B cell (primary cell): Measurements from ENCODE around the gene ZSCAN25. TPM values are rescaled to one million over a fixed set of nuclear protein-coding genes. Genes with fewer than 3 reads are reported as not detected.

Experiments used
- ATAC-seq: fragments of 200-7000 bp; cut with Tn5 transposase; one replicate; pipeline ENCODE4 v1.10.0; 2021; ENCODE audit warnings: low read depth, mild to moderate bottlenecking, moderate number of reproducible peaks, moderate library complexity
- CTCF ChIA-PET: fragments of 350-600 bp; sonication (Branson Sonifier 250); formaldehyde crosslinking; loops from one replicate; lab custom pipeline; 2021; ENCODE audit warnings: antibody characterized with exemption, inconsistent platforms; lab: Charles Lee
- POLR2A ChIA-PET: fragments of 350-600 bp; sonication (Branson Sonifier 250); formaldehyde crosslinking; loops from one replicate; lab custom pipeline; 2021; ENCODE audit warnings: antibody characterized with exemption; lab: Charles Lee
- DNase-seq: peaks from one replicate; pipeline ENCODE4 v3.0.0; 2013
- H2AFZ ChIP-seq: 2 replicates; pipeline ENCODE4 v1.6.1; 2012; ENCODE audit warnings: mild to moderate bottlenecking, low read depth, low read length; ENCODE audit not compliant: insufficient read depth, poor library complexity, severe bottlenecking
- H3K27ac ChIP-seq, 2 donors: 1 replicate in 1 of 2; 2 replicates in 1 of 2; pipeline ENCODE4 v1.5.1; 2012 to 2013; ENCODE audit warnings: low read length in 2 of 2, mild to moderate bottlenecking in 2 of 2, moderate library complexity in 1 of 2
- H3K27me3 ChIP-seq, 4 experiments: fragments of 200-600 bp in 1 of 4; sonication (generic) in 1 of 4; replicated peaks in 1 of 4; 1 replicate in 2 of 4; 2 replicates in 2 of 4; pipeline versions ENCODE4 v1.6.1 to v1.7.0; 2013 to 2016; ENCODE audit warnings: low read length in 3 of 4, mild to moderate bottlenecking in 2 of 4, mixed read lengths in 1 of 4, moderate library complexity in 1 of 4; ENCODE audit not compliant: insufficient read depth in 4 of 4, control insufficient read depth in 3 of 4; ENCODE audit errors: control extremely low read depth in 1 of 4
- H3K36me3 ChIP-seq, 2 experiments: replicated peaks in 1 of 2; 1 replicate in 1 of 2; 2 replicates in 1 of 2; pipeline versions ENCODE4 v1.6.1 to v1.7.1; 2013; ENCODE audit warnings: low read length in 1 of 2; ENCODE audit not compliant: insufficient read depth in 2 of 2, control insufficient read depth in 1 of 2; ENCODE audit errors: control extremely low read depth in 1 of 2, extremely low read depth in 1 of 2
- H3K4me1 ChIP-seq, 2 donors: fragments of 200-600 bp in 1 of 2; sonication (generic) in 1 of 2; 1 replicate in 1 of 2; 2 replicates in 1 of 2; pipeline versions ENCODE4 v1.5.1 to v1.6.1; 2013 to 2017; ENCODE audit warnings: low read length in 2 of 2; ENCODE audit not compliant: control insufficient read depth in 2 of 2, insufficient read depth in 2 of 2
- H3K4me2 ChIP-seq: replicated peaks from 2 replicates; pipeline ENCODE3; 2012; ENCODE audit warnings: mild to moderate bottlenecking, low read depth, low read length; ENCODE audit not compliant: poor library complexity, severe bottlenecking
- H3K4me3 ChIP-seq, 5 experiments: fragments of 200-600 bp in 1 of 5; sonication (generic) in 1 of 5; 1 replicate in 3 of 5; 2 replicates in 2 of 5; pipeline versions ENCODE4 v1.5.1 to v1.7.0; 2011 to 2016; ENCODE audit warnings: low read length in 4 of 5, mild to moderate bottlenecking in 4 of 5, low read depth in 2 of 5, control low read depth in 1 of 5, moderate library complexity in 1 of 5; ENCODE audit not compliant: insufficient read depth in 1 of 5; ENCODE audit errors: control extremely low read depth in 1 of 5, extremely low read depth in 1 of 5
- H3K79me2 ChIP-seq: fragments of 200-600 bp; sonication (generic); one replicate; pipeline ENCODE4 v1.6.0; 2016; ENCODE audit warnings: low read length; ENCODE audit not compliant: control insufficient read depth, insufficient read depth
- H3K9ac ChIP-seq: fragments of 200-600 bp; sonication (generic); 2 replicates; pipeline ENCODE4 v1.6.1; 2017; ENCODE audit warnings: mild to moderate bottlenecking, low read length, moderate library complexity
- H3K9me3 ChIP-seq, 3 donors: one replicate each; pipeline versions ENCODE4 v1.6.1 to v1.7.1; 2013; ENCODE audit warnings: low read length in 2 of 3; ENCODE audit not compliant: control insufficient read depth in 2 of 3, insufficient read depth in 1 of 3; ENCODE audit errors: control extremely low read depth in 1 of 3
- H4K20me1 ChIP-seq: 2 replicates; pipeline ENCODE4 v1.6.0; 2012; ENCODE audit warnings: mild to moderate bottlenecking, low read length; ENCODE audit not compliant: insufficient read depth, control insufficient read depth, poor library complexity, severe bottlenecking
- H3K27ac Mint-ChIP-seq: one replicate; pipeline ENCODE4 v1.8.0; 2021; ENCODE audit warnings: mixed read lengths
- H3K27me3 Mint-ChIP-seq: one replicate; pipeline ENCODE4 v1.8.0; 2021; ENCODE audit warnings: mixed read lengths
- H3K4me1 Mint-ChIP-seq: one replicate; pipeline ENCODE4 v1.8.0; 2021; ENCODE audit warnings: mixed read lengths
- H3K4me3 Mint-ChIP-seq: one replicate; pipeline ENCODE4 v1.8.0; 2021; ENCODE audit warnings: mixed read lengths
- H3K9me3 Mint-ChIP-seq: one replicate; pipeline ENCODE4 v1.8.0; 2022; ENCODE audit warnings: mixed read lengths; ENCODE audit not compliant: insufficient read depth
- CTCF ChIP-seq: fragments of 200-600 bp; IDR thresholded peaks from one replicate; pipeline ENCODE4 v1.8.0; 2022; ENCODE audit warnings: antibody characterized with exemption, mild to moderate bottlenecking
- EZH2 ChIP-seq: IDR thresholded peaks from 2 replicates; pipeline ENCODE4 v1.6.1; 2012; ENCODE audit warnings: borderline replicate concordance, low read depth, mild to moderate bottlenecking, moderate library complexity, low read length; ENCODE audit not compliant: insufficient read depth, poor library complexity, severe bottlenecking
- WGBS: methylation state at CpG from one replicate; pipeline ENCODE4 v1.1.5; 2013; ENCODE audit warnings: missing lambda C conversion rate; ENCODE audit not compliant: insufficient coverage; 5-methylcytosine and 5-hydroxymethylcytosine counted together
- intact Hi-C: fragments of 100-400 bp; cut with micrococcal nuclease; formaldehyde crosslinking; loops from one replicate; pipeline ENCODE4 v1.10.0; 2022
- polyA plus RNA-seq: library from polyadenylated mRNA; depleted of rRNA; stranded (reverse); fragments of >200 nt; gene quantifications from 2 replicates; pipeline ENCODE4 v1.2.3, GENCODE V29; 2012
- total RNA-seq, 2 donors: library from RNA; stranded (reverse); fragments of 120-200 nt in 1 of 2; gene quantifications; 1 replicate in 1 of 2; 2 replicates in 1 of 2; pipeline versions ENCODE4 v1.2.3 to v1.2.4, GENCODE V29; 2013 to 2022

The ZSCAN25 gene
- total and polyA plus RNA-seq, 2 donors (not counting 1 experiment from before 2014, with no cell fraction given) = 11.8 to 39.5 TPM

GRCh38 chr7:99679400-99680191 lies 62.9 kb downstream of the ZSCAN25 start, which contains the start of gene CYP3A5:
CYP3A5 (minus strand) TSS chr7:99679996; CDS start chr7:99679896, 100 bp downstream.
- ChIA-PET POLR2A (no interaction called here), CTCF (no interaction called here)
- H3K9me3 Mint-ChIP-seq = peaks cover 3% of the 10 kb centered on the region
- Histone ChIP-seq H3K4me1 (no peaks in the 10 kb centered on the region), H3K36me3 (no peaks in the 10 kb centered on the region), H2AFZ (no peak within 1 kb of the TSS), H3K4me2 (no peak within 1 kb of the TSS), H4K20me1 (no peaks in the 10 kb centered on the region), H3K27ac (no peak within 1 kb of the TSS), H3K9ac (no peak within 1 kb of the TSS), H3K27me3 (peaks cover 0 to 2% (median 0%) of the 10 kb centered on the region in 4 experiments), H3K9me3 (peaks cover 0 to 5% (median 3%) of the 10 kb centered on the region in 3 donors), H3K79me2 (no peaks in the 10 kb centered on the region), H3K4me3 (no peak within 1 kb of the TSS)
- H3K4me1 Mint-ChIP-seq = peaks cover 4% of the 10 kb centered on the region
- WGBS = 100% methylated on average over 4 of the region's 10 CpGs
- ATAC-seq = no peak
- TF ChIP-seq CTCF = no peak
- TF ChIP-seq EZH2 = no peak
- H3K4me3 Mint-ChIP-seq = no peak within 1 kb of the TSS
- peaks cover 17% of the 10 kb centered on the region for H3K27me3 Mint-ChIP-seq
- intact Hi-C loops = no loop called here
- H3K27ac Mint-ChIP-seq = no peak within 1 kb of the TSS
- DNase-seq = no peak

Other genes starting within 250 kb of the ZSCAN25 start
- gene ARPC1B, start 242.2 kb upstream of the ZSCAN25 start, total RNA-seq = 142 and 164 TPM in 2 replicates
- gene ARPC1B, start 242.2 kb upstream of the ZSCAN25 start, polyA plus RNA-seq = 520 and 563 TPM in 2 replicates
- gene PDAP1, start 208.3 kb upstream of the ZSCAN25 start, total RNA-seq = 60.4 and 61.7 TPM in 2 replicates
- gene PDAP1, start 208.3 kb upstream of the ZSCAN25 start, polyA plus RNA-seq = 19.2 and 51.5 TPM in 2 replicates
- 53.9 and 57.8 TPM in 2 replicates for gene BUD31, start 208.0 kb upstream of the ZSCAN25 start, total RNA-seq
- 69.4 and 118 TPM in 2 replicates for gene BUD31, start 208.0 kb upstream of the ZSCAN25 start, polyA plus RNA-seq
- 10.2 and 14.8 TPM in 2 replicates for gene PTCD1, start 178.1 kb upstream of the ZSCAN25 start, total RNA-seq
- gene PTCD1, start 178.1 kb upstream of the ZSCAN25 start, polyA plus RNA-seq = 8.5 and 9.7 TPM in 2 replicates
- 60.0 and 63.2 TPM in 2 replicates for gene CPSF4, start 178.0 kb upstream of the ZSCAN25 start, total RNA-seq
- gene CPSF4, start 178.0 kb upstream of the ZSCAN25 start, polyA plus RNA-seq = 52.9 and 68.9 TPM in 2 replicates
- 108 and 135 TPM in 2 replicates for gene ATP5MF, start 150.8 kb upstream of the ZSCAN25 start, total RNA-seq
- gene ATP5MF, start 150.8 kb upstream of the ZSCAN25 start, polyA plus RNA-seq = 835 and 963 TPM in 2 replicates
- gene ZNF789, start 144.1 kb upstream of the ZSCAN25 start, total RNA-seq = 36.7 and 37.3 TPM in 2 replicates
- gene ZNF789, start 144.1 kb upstream of the ZSCAN25 start, polyA plus RNA-seq = 16.4 and 19.8 TPM in 2 replicates
- gene ZNF394, start 116.7 kb upstream of the ZSCAN25 start, total RNA-seq = 80.7 and 86.2 TPM in 2 replicates
- 50.5 and 96.5 TPM in 2 replicates for gene ZNF394, start 116.7 kb upstream of the ZSCAN25 start, polyA plus RNA-seq
- 10.9 and 11.7 TPM in 2 replicates for gene ZKSCAN5, start 112.3 kb upstream of the ZSCAN25 start, total RNA-seq
- gene ZKSCAN5, start 112.3 kb upstream of the ZSCAN25 start, polyA plus RNA-seq = 3.1 and 3.3 TPM in 2 replicates
- 11.9 and 12.8 TPM in 2 replicates for gene FAM200A, start 64.8 kb upstream of the ZSCAN25 start, total RNA-seq
- 1.6 and 2.1 TPM in 2 replicates for gene FAM200A, start 64.8 kb upstream of the ZSCAN25 start, polyA plus RNA-seq
- gene ZNF655, start 58.3 kb upstream of the ZSCAN25 start, total RNA-seq = 150 and 154 TPM in 2 replicates
- 125 and 178 TPM in 2 replicates for gene ZNF655, start 58.3 kb upstream of the ZSCAN25 start, polyA plus RNA-seq
- gene TMEM225B, start 18.7 kb upstream of the ZSCAN25 start, total RNA-seq = 0.86 and 1.6 TPM in 2 replicates
- gene TMEM225B, start 18.7 kb upstream of the ZSCAN25 start, polyA plus RNA-seq = 0.61 and 0.95 TPM in 2 replicates
- not detected in 2 replicates for gene CYP3A5, start 63.0 kb downstream of the ZSCAN25 start, total RNA-seq
- not detected in 2 replicates for gene CYP3A5, start 63.0 kb downstream of the ZSCAN25 start, polyA plus RNA-seq
- gene CYP3A7, start 118.2 kb downstream of the ZSCAN25 start, total RNA-seq = not detected in 2 replicates
- not detected in 2 replicates for gene CYP3A7, start 118.2 kb downstream of the ZSCAN25 start, polyA plus RNA-seq
- not detected in 2 replicates for gene CYP3A4, start 167.2 kb downstream of the ZSCAN25 start, total RNA-seq
- gene CYP3A4, start 167.2 kb downstream of the ZSCAN25 start, polyA plus RNA-seq = not detected in 2 replicates
- not detected in 2 replicates for gene CYP3A43, start 211.1 kb downstream of the ZSCAN25 start, total RNA-seq
- not detected in 2 replicates for gene CYP3A43, start 211.1 kb downstream of the ZSCAN25 start, polyA plus RNA-seq